ENCODE data around the gene CAMK1D.

DNA sequence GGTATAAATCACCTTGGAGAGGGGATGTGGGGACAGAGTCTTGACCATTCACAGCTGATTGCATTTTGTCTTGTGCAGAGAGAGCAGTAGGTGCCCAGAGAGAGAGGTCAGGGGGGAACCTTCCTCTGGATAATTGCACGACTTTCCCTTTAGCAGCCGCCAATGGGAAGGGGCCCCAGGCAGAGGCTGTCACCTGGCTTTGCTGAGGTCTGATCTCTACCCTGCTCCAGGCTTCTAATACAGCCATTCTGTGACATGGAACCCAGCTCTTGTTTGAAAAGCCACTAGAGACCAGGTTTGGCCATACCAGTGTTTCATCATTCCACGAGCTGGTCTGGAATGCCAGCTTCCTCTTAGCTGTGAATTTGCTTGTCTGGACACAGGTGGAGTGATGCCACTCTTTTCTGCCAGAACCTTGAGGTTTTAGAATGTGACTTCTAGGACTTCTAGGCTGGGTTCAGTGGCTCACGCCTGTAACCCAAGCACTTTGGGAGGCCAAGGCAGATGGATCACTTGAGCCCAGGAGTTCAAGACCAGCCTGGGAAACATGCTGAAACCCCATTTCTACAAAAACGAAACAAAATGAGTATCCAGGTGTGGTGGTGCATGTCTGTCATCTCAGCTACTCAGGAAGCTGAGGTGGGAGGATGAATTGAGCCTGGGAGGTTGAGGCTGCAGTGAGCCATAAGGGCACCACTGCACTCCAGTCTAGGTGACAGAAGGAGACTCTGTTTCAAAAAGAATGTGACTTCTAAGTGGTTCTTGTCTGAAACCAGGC, 159.9 kb downstream of the CAMK1D start:
- TF ChIP-seq CTCF (conservative IDR thresholded peaks at IDR 0.05 in 1 of 2, IDR thresholded peaks at IDR 0.05 in 1 of 2; ENCODE audit: extremely low read depth in 1 of 2, insufficient read depth in 1 of 2, low read depth in 1 of 2, low read length in 2 of 2) (no peak), EZH2 (IDR thresholded peaks at IDR 0.05; ENCODE audit: borderline replicate concordance, low read length) (no peak)
